HAP-1 (cell line): Measurements from ENCODE around the gene NR1H4.

ENCODE experiments used
- DNase-seq, 2 experiments: peaks; one replicate each; pipeline ENCODE4 v3.0.0-alpha.2; 2016 to 2020; ENCODE audit warnings: low spot score in 2 of 2
- H3K27me3 ChIP-seq: fragments of 250-450 bp; sonication (Bioruptor Pico); 2 replicates; pipeline ENCODE4 v1.5.1; 2020; ENCODE audit warnings: low read depth, mild to moderate bottlenecking, moderate library complexity
- H3K36me3 ChIP-seq: fragments of 250-450 bp; sonication (Bioruptor Pico); replicated peaks from 2 replicates; pipeline ENCODE4 v1.5.1; 2020; ENCODE audit warnings: mild to moderate bottlenecking
- H3K4me1 ChIP-seq: fragments of 250-450 bp; sonication (Bioruptor Pico); 2 replicates; pipeline ENCODE4 v1.5.1; 2020; ENCODE audit warnings: mild to moderate bottlenecking
- H3K4me3 ChIP-seq: fragments of 250-450 bp; sonication (Bioruptor Pico); 2 replicates; pipeline ENCODE4 v1.5.1; 2020; ENCODE audit warnings: mild to moderate bottlenecking, moderate library complexity
- H3K9me3 ChIP-seq: fragments of 250-450 bp; sonication (Bioruptor Pico); 2 replicates; pipeline ENCODE4 v1.5.1; 2020; ENCODE audit warnings: mild to moderate bottlenecking, moderate library complexity
- in situ Hi-C: fragments of 300-500 bp; cut with MboI; formaldehyde crosslinking; loops from 3 replicates; pipeline ENCODE4 v1.14.3; 2020; ENCODE audit warnings: low sequenced_read_pairs, inconsistent platforms, mixed read lengths

Gene NR1H4

GRCh38 chr12:100612606-100613005 lies 138.9 kb downstream of the NR1H4 start:
- no peak for DNase-seq
- no peaks in the 10 kb centered on the region for H3K4me1 ChIP-seq
- in situ Hi-C loops, result no loop called here

More at GRCh38 chr12:100612606-100613005, 138.9 kb downstream of the NR1H4 start:
- Histone ChIP-seq H3K27me3 (no peaks in the 10 kb centered on the region), H3K9me3 (no peaks in the 10 kb centered on the region), H3K4me3 (no peak overlapping the region), H3K36me3 (peaks cover 12% of the 10 kb centered on the region)
